GM12878 (cell line): Measurements from ENCODE around the gene RAPGEF1. TPM values are rescaled to one million over a fixed set of nuclear protein-coding genes. Genes with fewer than 3 reads are reported as not detected.

Experiments
- ATAC-seq: fragments of 200-7000 bp; cut with Tn5 transposase; 3 replicates; pipeline ENCODE4 v1.9.1; 2020; ENCODE audit warnings: mild to moderate bottlenecking, moderate library complexity
- BruUV-seq: library from RNA; stranded (reverse); fragments of 400-500 nt; replicated peaks from 2 replicates; lab custom pipeline; 2021; lab: Mats Ljungman, UMichigan
- CTCF ChIA-PET: fragments of 300-600 bp; sonication (Branson Sonifier 250); formaldehyde crosslinking; extraction: SDS; loops from one replicate; lab custom pipeline; 2021; ENCODE audit warnings: inconsistent platforms; lab: Yijun Ruan, JAX
- POLR2A ChIA-PET: fragments of 350-600 bp; formaldehyde crosslinking; extraction: SDS; loops from one replicate; lab custom pipeline; 2021; ENCODE audit warnings: inconsistent platforms; lab: Charles Lee
- RAD21 ChIA-PET: fragments of 300-600 bp; sonication (Branson Sonifier 250); formaldehyde crosslinking; loops from one replicate; lab custom pipeline; 2023; ENCODE audit warnings: antibody characterized with exemption; ENCODE audit not compliant: unreplicated experiment; lab: Charles Lee
- SMC1A ChIA-PET: fragments of 300-600 bp; sonication (Branson Sonifier 250); formaldehyde crosslinking; loops from one replicate; lab custom pipeline; 2023; ENCODE audit not compliant: unreplicated experiment, uncharacterized antibody; lab: Charles Lee
- DNase-seq: peaks from one replicate; pipeline ENCODE4 v3.0.0-alpha.2; 2011; ENCODE audit warnings: low read depth, low spot score
- FAIRE-seq: peaks from 3 replicates; lab custom pipeline; 2011; peaks lifted over from hg19 to GRCh38; lab: Jason Lieb, UNC
- H2AFZ ChIP-seq: 2 replicates; pipeline ENCODE4 v1.6.0; 2011; ENCODE audit warnings: low read depth, low read length, control low read depth; ENCODE audit not compliant: control insufficient read depth
- H3K27ac ChIP-seq: 2 replicates; pipeline ENCODE4 v1.5.1; 2011; ENCODE audit warnings: control low read depth; ENCODE audit not compliant: control insufficient read depth, insufficient read depth
- H3K27me3 ChIP-seq, 2 experiments: replicated peaks in 1 of 2; 2 replicates each; pipeline versions ENCODE4 v1.6.0 to v1.6.1; 2011; ENCODE audit warnings: low read length in 1 of 2; ENCODE audit not compliant: control insufficient read depth in 2 of 2, insufficient read depth in 2 of 2
- H3K36me3 ChIP-seq, 2 experiments: 2 replicates each; pipeline ENCODE4 v1.5.1; 2011; ENCODE audit warnings: low read length in 1 of 2; ENCODE audit not compliant: control insufficient read depth in 2 of 2, insufficient read depth in 2 of 2
- H3K4me1 ChIP-seq: 2 replicates; pipeline ENCODE4 v1.6.1; 2011; ENCODE audit warnings: mild to moderate bottlenecking, low read length, moderate library complexity, mixed read lengths; ENCODE audit not compliant: control insufficient read depth, insufficient read depth
- H3K4me2 ChIP-seq: 2 replicates; pipeline ENCODE4 v1.6.0; 2011; ENCODE audit warnings: control low read depth; ENCODE audit not compliant: control insufficient read depth, insufficient read depth
- H3K4me3 ChIP-seq: fragments of 200-600 bp; sonication (generic); 2 replicates; pipeline ENCODE4 v1.5.1; 2016
- H3K79me2 ChIP-seq: 2 replicates; pipeline ENCODE4 v1.6.0; 2011; ENCODE audit warnings: low read length; ENCODE audit not compliant: control insufficient read depth, insufficient read depth
- H3K9ac ChIP-seq: 2 replicates; pipeline ENCODE4 v1.8.0; 2011; ENCODE audit warnings: low read length, control low read depth, mixed read lengths; ENCODE audit not compliant: control insufficient read depth, insufficient read depth
- H3K9me3 ChIP-seq: replicated peaks from 3 replicates; pipeline ENCODE4 v1.5.1; 2011; ENCODE audit warnings: mild to moderate bottlenecking, low read length; ENCODE audit not compliant: control insufficient read depth, insufficient read depth
- H4K20me1 ChIP-seq: 2 replicates; pipeline ENCODE4 v1.6.0; 2011; ENCODE audit not compliant: control insufficient read depth, insufficient read depth
- HDAC2 ChIP-seq: fragments of 200-600 bp; sonication (generic); IDR thresholded peaks from 2 replicates; pipeline ENCODE4 v1.6.1; 2017
- LARP7 ChIP-seq: fragments of 450-650 bp; IDR thresholded peaks from 2 replicates; pipeline ENCODE4 v1.6.1; 2017; ENCODE audit warnings: mild to moderate bottlenecking
- RUNX3 ChIP-seq: IDR thresholded peaks from 2 replicates; pipeline ENCODE4 v1.6.1; 2012; ENCODE audit warnings: low read length, inconsistent platforms
- SREBF2 ChIP-seq: IDR thresholded peaks from 2 replicates; pipeline ENCODE4 v1.6.1; 2012; ENCODE audit warnings: mild to moderate bottlenecking, low read length
- SUPT20H ChIP-seq: IDR thresholded peaks from 2 replicates; pipeline ENCODE4 v1.6.1; 2011; ENCODE audit warnings: low read depth, mild to moderate bottlenecking, low read length, moderate library complexity, borderline replicate concordance; ENCODE audit not compliant: control insufficient read depth
- WGBS: methylation state at CpG from one replicate; pipeline ENCODE4 v1.1.6; 2016; ENCODE audit warnings: low lambda C conversion rate; ENCODE audit not compliant: insufficient replicate concordance, insufficient coverage; ENCODE audit errors: missing lambda C conversion rate; 5-methylcytosine and 5-hydroxymethylcytosine counted together
- in situ Hi-C: fragments of 300-500 bp; cut with MboI; formaldehyde crosslinking; loops from 9 replicates; pipeline ENCODE4 v1.14.3; 2018; ENCODE audit warnings: mixed read lengths
- intact Hi-C: fragments of 100-400 bp; cut with micrococcal nuclease; formaldehyde crosslinking; loops from one replicate; pipeline ENCODE4 v1.14.2; 2022; ENCODE audit not compliant: unreplicated experiment
- polyA plus RNA-seq, 11 experiments: library from polyadenylated mRNA; depleted of rRNA in 4 of 11; unstranded in 6 of 11; stranded (reverse) in 5 of 11; fragments of >200 nt; fragmentation: Nextera tagmentation in 4 of 11; fragmentation: Illumina TruSeq in 1 of 11; extraction: Ambion mirVana in 4 of 11; extraction: Trizol in 1 of 11; gene quantifications; 1 replicate in 1 of 11; 2 replicates in 10 of 11; pipeline versions ENCODE4 v1.2.1 to v1.2.3, GENCODE V29; 2011 to 2016; ENCODE audit warnings: inconsistent platforms in 2 of 11, missing spikeins in 2 of 11, low read depth in 1 of 11
- total RNA-seq, 4 experiments: library from RNA; depleted of rRNA in 3 of 4; stranded (reverse); fragments of >200 nt in 3 of 4; fragmentation: Illumina TruSeq in 1 of 4; extraction: Trizol in 1 of 4; gene quantifications; 2 replicates each; pipeline versions ENCODE4 v1.2.1 to v1.2.3, GENCODE V29; 2013 to 2021
- TF ChIP-seq, protein P1 (sequence below): fragments of 450-650 bp; IDR thresholded peaks from 2 replicates; pipeline ENCODE4 v1.6.1; 2017; ENCODE audit warnings: borderline replicate concordance
- TF ChIP-seq, protein P2 (sequence below): IDR thresholded peaks from 2 replicates; pipeline ENCODE4 v1.6.1; 2012; ENCODE audit warnings: improper control_type of control experiment, low read depth, low read length; ENCODE audit not compliant: insufficient replicate concordance
- TF ChIP-seq, protein P3 (sequence below): IDR thresholded peaks from 2 replicates; pipeline ENCODE4 v1.6.1; 2011; ENCODE audit warnings: low read depth, low read length, improper control_type of control experiment, borderline replicate concordance
- TF ChIP-seq, protein P4 (sequence below): fragments of 150-350 bp; IDR thresholded peaks from 2 replicates; pipeline ENCODE4 v1.6.1; 2014; ENCODE audit warnings: mild to moderate bottlenecking, low read depth, low read length

Gene RAPGEF1
- total and polyA plus RNA-seq, 10 of the 15 experiments (the other 5 are each of a cell fraction or from before 2014, with no cell fraction given) = 0.42 to 113 (median 45.9) TPM

DNA sequence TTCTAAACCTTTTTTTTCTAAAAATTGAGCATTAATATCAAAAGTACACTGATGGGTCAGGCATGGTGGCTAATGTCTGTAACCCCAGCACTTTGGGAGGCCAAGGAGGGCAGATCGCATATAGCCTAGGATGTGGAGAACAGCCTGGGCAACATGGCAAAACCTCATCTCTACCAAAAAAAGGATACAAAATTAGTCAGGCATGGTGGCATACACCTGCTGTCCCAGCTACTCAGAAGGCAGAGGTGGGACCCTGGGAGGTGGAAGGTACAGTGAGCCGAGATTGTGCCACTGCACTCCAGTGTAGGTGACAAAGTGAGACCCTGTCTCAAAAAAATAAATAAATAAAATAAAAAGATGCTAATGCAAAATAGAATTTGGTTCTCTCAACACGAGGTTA lies 49.4 kb downstream of the RAPGEF1 start:
- ChIA-PET SMC1A (interaction anchor here (1.4 to 10.7 kb wide), 5 partner anchors 12 to 37 kb away, joined by 3 to 122 read pairs (median 19); no protein-coding TSS in a partner anchor), CTCF (interaction anchor here (1.0 to 1.4 kb wide), 3 partner anchors 13 to 99 kb away, joined by 3 to 5 read pairs (median 4); no protein-coding TSS in a partner anchor), RAD21 (no interaction called here), POLR2A (interaction anchor here (1.0 kb wide), 1 partner anchor 12 kb away, joined by 4 read pairs; no protein-coding TSS in a partner anchor)
- in situ Hi-C loops = no loop called here
- peaks cover 38% of the 10 kb centered on the region for H3K4me1 ChIP-seq
- intact Hi-C loops = no loop called here
- peaks cover 96% of the 10 kb centered on the region for H3K79me2 ChIP-seq
- BruUV-seq = no TSS peak
- H3K27ac ChIP-seq = no peak overlapping the region
- no peak overlapping the region for H2AFZ ChIP-seq
- H3K36me3 ChIP-seq = peaks cover 1 to 4% of the 10 kb centered on the region in 2 experiments; a peak in 3 of 4 replicates
- TF ChIP-seq SREBF2 = no peak
- TF ChIP-seq, protein P1, sequence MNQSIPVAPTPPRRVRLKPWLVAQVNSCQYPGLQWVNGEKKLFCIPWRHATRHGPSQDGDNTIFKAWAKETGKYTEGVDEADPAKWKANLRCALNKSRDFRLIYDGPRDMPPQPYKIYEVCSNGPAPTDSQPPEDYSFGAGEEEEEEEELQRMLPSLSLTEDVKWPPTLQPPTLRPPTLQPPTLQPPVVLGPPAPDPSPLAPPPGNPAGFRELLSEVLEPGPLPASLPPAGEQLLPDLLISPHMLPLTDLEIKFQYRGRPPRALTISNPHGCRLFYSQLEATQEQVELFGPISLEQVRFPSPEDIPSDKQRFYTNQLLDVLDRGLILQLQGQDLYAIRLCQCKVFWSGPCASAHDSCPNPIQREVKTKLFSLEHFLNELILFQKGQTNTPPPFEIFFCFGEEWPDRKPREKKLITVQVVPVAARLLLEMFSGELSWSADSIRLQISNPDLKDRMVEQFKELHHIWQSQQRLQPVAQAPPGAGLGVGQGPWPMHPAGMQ = no peak
- TF ChIP-seq HDAC2 = no peak
- TF ChIP-seq LARP7 = no peak
- TF ChIP-seq, protein P2, sequence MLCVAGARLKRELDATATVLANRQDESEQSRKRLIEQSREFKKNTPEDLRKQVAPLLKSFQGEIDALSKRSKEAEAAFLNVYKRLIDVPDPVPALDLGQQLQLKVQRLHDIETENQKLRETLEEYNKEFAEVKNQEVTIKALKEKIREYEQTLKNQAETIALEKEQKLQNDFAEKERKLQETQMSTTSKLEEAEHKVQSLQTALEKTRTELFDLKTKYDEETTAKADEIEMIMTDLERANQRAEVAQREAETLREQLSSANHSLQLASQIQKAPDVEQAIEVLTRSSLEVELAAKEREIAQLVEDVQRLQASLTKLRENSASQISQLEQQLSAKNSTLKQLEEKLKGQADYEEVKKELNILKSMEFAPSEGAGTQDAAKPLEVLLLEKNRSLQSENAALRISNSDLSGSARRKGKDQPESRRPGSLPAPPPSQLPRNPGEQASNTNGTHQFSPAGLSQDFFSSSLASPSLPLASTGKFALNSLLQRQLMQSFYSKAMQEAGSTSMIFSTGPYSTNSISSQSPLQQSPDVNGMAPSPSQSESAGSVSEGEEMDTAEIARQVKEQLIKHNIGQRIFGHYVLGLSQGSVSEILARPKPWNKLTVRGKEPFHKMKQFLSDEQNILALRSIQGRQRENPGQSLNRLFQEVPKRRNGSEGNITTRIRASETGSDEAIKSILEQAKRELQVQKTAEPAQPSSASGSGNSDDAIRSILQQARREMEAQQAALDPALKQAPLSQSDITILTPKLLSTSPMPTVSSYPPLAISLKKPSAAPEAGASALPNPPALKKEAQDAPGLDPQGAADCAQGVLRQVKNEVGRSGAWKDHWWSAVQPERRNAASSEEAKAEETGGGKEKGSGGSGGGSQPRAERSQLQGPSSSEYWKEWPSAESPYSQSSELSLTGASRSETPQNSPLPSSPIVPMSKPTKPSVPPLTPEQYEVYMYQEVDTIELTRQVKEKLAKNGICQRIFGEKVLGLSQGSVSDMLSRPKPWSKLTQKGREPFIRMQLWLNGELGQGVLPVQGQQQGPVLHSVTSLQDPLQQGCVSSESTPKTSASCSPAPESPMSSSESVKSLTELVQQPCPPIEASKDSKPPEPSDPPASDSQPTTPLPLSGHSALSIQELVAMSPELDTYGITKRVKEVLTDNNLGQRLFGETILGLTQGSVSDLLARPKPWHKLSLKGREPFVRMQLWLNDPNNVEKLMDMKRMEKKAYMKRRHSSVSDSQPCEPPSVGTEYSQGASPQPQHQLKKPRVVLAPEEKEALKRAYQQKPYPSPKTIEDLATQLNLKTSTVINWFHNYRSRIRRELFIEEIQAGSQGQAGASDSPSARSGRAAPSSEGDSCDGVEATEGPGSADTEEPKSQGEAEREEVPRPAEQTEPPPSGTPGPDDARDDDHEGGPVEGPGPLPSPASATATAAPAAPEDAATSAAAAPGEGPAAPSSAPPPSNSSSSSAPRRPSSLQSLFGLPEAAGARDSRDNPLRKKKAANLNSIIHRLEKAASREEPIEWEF = no peak
- TF ChIP-seq RUNX3 = no peak
- TF ChIP-seq, protein P3, sequence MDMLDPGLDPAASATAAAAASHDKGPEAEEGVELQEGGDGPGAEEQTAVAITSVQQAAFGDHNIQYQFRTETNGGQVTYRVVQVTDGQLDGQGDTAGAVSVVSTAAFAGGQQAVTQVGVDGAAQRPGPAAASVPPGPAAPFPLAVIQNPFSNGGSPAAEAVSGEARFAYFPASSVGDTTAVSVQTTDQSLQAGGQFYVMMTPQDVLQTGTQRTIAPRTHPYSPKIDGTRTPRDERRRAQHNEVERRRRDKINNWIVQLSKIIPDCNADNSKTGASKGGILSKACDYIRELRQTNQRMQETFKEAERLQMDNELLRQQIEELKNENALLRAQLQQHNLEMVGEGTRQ = no peak
- TF ChIP-seq SUPT20H = no peak
- TF ChIP-seq, protein P4, sequence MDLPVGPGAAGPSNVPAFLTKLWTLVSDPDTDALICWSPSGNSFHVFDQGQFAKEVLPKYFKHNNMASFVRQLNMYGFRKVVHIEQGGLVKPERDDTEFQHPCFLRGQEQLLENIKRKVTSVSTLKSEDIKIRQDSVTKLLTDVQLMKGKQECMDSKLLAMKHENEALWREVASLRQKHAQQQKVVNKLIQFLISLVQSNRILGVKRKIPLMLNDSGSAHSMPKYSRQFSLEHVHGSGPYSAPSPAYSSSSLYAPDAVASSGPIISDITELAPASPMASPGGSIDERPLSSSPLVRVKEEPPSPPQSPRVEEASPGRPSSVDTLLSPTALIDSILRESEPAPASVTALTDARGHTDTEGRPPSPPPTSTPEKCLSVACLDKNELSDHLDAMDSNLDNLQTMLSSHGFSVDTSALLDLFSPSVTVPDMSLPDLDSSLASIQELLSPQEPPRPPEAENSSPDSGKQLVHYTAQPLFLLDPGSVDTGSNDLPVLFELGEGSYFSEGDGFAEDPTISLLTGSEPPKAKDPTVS = no peak
- no peak overlapping the region for H3K4me3 ChIP-seq
- no peak for DNase-seq
- no peak overlapping the region for H3K9ac ChIP-seq
- 51% methylated on average over 3 of the region's 3 CpGs for WGBS
- peak; percentile 29 for ATAC-seq
- no peaks in the 10 kb centered on the region for H4K20me1 ChIP-seq
- H3K4me2 ChIP-seq = no peak overlapping the region
- H3K27me3 ChIP-seq = no peaks in the 10 kb centered on the region
- no peak for FAIRE-seq
- H3K9me3 ChIP-seq = no peaks in the 10 kb centered on the region
